Muscle of back (tissue), 13 donors: ENCODE measurements around the gene CCDC197. TPM values are rescaled to one million over a fixed set of nuclear protein-coding genes. Genes with fewer than 3 reads are reported as not detected.

Source experiments
- DNase-seq, 3 donors: peaks; one replicate each; pipeline versions ENCODE4 v3.0.0 to v3.0.0-alpha.2; 2013
- long read RNA-seq, 9 donors: transcript quantifications; one replicate each; lab custom pipeline, GENCODE V29; 2026
- polyA plus RNA-seq, 10 donors: library from polyadenylated mRNA; unstranded; fragments of 120-200 nt; gene quantifications; one replicate each; pipeline ENCODE4 v1.2.1, GENCODE V29; 2013; ENCODE audit not compliant: insufficient read length in 10 of 10

CCDC197 gene
- not detected for polyA plus RNA-seq
- long read RNA-seq, donor 1 = 0 reads
- long read RNA-seq, donor 2 = 0 reads
- long read RNA-seq, donor 3 = 0 reads
- long read RNA-seq, donor 4 = 0 reads
- long read RNA-seq, donor 5 = 0 reads
- long read RNA-seq, donor 6 = 0 reads
- long read RNA-seq, donor 7 = 0 reads
- long read RNA-seq, donor 8 = 0 reads
- long read RNA-seq, donor 9 = 0 reads

DNA sequence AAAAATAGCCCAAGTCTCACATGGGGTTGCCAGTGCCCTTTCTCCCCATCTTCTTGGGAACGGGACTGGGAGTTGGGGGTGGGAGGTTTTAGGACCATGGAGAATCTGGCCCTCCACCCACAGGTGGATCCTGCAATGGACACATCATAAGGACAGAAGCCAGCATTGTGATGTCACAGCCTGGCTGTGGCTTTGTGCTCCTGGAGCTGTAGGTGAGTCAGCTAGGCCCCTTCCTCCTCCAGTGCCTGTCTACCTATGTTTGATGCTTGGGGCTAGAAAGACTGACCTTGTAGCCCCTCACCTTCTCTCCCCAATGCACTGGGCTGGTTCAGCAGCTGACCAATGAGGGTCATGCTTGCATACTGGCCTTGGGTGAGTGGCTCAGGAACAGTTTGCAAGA lies at the start of gene CCDC197:
TSS of gene CCDC197 (plus strand) at position 220 of the 400 bp plus-strand sequence. CDS start 831 bp downstream, outside the sequence.
- no peak for DNase-seq

GRCh38 chr14:93949511-93950075 lies 47.5 kb upstream of the CCDC197 start:
- DNase-seq = no peak

DNA sequence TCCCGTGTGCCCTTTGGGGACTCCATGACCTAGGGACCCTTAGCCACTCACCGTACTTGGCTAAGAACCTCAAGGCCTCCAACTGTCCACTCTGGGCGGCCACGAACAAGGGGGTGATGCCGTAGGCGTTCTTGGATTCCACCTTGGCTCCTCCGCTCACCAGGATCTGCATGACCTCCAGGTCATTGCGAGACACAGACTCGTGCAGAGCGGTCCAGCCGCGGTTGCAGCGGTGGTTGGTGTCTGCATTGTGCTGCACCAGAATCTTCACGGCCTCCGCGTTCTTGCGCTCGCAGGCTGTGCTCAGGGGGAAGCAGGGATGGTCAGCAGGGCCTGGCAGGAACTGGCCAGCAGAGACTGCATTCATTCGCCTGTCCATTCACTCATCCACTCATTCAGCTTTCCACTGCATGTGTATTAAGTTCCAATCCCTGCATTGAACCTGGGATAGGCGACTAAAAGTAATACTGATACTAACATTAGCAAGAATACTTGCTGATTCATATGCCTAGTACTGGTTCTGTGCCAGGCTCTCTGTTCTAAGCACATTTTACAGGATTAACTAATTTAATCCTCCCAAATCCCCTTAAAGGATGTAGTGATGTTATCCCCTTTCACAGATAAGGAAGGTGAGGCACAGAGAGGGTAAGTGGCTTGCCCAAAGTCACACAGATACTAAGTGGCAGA lies 46.0 kb upstream of the CCDC197 start:
- DNase-seq = no peak

DNA sequence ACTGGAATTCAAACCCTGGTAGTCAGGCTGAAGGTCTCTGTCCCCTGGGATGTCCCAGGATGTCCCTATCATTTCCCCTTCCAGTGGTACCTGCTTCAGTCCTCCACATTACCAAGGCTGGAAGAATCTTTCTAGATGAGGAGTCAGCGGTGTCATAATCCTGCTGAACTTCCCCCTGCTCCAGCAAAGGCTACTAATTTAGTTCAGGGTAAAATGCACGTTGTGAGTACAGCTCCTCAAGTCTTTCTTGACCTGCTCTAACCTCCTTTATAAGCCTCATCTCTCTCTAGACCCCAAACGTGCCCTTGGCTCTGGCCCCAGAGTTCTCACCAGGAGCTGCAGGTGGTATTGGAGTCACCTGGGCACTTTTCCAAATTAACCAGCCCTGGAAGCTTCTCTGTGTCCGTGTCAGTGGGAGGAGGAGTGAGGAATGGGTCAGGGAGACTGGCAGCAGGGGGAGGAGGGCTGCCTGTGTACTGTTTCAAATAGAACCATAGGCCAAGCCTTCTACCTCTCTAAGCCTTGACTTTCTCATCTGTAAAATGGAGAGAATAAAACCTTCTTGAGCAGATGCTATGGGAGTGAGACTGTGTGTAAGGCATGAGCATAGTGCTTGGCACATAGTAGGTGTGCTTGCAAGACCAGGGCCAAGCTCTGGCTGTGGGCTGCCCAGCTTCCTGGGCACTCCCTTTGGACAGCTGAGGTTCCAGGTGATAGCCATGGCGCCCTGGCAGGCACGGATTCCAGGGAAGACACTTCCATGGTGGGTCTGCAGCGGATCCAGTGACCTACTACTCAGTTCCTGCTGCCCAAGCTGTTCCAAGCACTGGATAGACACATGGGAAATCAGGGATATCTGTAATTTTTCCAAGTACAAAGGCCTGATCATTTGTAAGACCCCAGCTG lies 45.2 kb upstream of the CCDC197 start:
- DNase-seq = no peak

DNA sequence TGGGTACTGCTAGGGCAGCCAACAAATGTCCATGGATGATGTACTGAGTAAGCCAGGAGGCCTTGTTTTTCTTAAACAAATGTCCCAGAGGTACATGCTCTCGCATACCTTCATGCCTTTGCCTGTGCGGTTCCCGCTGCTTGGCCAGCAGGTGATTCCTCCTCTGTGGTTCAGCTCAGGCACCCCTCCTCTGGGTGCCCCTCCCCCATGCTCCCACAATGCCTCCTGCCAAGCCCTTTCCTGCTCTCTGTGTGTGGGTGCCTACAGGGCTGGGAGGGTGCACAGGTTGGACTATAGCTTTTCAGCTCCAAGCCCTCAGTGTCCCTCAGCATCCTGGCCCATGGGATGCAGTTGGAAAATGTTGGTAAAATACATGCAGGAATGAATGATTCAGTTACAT lies 44.3 kb upstream of the CCDC197 start:
- DNase-seq = no peak

GRCh38 chr14:93953263-93953662 lies 43.8 kb upstream of the CCDC197 start:
- DNase-seq = no peak

- DNase-seq = peak in 1 of 3 donors; percentile 57
These were observed 43.2 kb upstream of the CCDC197 start for GRCh38 chr14:93953739-93954515.

DNA sequence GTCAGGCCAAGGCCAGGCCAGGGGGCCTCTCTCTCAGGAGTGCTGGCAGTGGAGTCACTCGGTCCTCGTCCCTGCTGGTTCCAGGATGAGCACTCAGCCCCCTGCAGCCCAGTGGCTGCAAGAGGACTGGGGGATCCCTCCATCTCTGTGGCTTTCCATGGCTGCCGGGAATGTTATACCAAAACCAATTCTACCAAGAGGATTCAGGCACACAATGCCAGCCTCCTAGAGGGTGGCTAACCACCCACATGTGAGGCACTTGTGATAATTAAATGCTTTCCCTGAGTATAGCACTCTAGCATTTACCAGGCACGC lies 42.6 kb upstream of the CCDC197 start:
- no peak for DNase-seq

GRCh38 chr14:93954900-93955849 lies 41.9 kb upstream of the CCDC197 start:
- peak in 1 of 3 donors; percentile 46 for DNase-seq

DNA sequence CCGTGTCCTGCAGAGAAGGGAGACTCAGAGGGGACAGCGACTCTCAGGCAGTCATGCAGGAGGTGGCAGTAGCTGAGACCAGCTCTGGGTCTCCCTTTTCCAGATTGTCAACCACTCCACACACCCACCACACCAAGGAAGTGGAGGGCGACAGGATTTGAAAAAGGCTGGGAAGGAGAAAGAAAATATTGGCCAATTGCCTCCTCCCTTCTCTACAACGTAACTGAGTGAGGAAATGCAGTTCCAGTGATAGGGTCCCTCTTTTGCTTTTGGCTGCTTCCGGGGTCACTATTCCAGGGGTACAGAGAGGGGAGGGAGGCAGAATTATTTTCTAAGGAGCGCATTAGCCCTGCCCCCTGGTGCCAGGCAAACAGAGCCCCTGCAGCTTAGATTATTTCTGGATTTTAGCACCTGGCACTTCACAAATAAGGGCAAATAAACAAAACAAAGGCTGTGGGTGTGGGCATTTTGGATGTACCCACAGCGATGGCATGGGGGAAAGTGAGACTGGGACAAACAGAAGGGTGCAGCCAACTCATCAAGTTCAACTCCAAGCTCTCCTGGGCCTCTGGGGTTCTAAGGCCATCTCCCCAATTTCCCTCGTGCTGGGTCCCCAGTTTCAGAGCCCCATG lies 41.1 kb upstream of the CCDC197 start:
- DNase-seq = no peak

DNA sequence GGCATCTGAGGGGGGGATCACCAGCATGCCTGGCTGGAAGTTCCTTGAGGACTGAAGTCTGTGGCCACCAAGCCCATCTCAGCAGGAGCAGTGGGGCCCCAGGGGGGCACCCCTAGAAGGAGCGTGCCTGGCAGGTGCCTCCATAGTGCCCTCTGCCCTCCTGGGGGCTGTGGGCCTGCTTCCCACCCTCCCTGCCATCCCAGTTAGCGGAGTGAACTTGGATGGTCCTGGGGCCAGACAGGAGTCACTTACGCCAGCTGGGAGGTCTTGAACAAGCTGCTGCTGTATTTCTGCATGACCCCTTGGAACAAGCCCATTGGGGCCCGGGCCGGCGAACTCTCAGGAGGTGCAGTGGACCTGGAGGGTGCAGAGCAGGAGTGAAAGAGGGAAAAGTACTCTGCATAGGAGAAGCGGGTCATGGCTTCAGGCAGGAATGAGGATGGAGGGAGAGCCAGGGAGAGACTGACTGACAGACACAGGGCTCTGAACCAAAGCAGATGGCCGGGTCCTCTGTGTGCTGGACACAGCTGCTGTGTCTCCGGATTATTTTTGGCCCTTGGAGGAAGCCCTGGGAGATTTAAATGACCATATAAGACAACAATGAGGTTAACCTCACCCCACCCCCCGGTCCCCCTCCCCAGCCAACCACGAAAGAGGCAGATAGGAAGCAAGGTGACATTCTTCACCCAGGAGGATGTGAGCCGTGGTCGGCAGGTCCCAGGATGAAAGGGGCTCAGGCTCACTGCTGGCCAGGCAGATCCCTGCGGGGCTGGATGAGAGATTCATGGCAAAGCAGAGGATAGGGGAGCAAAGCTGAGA lies 40.4 kb upstream of the CCDC197 start:
- DNase-seq = peak; percentile 66 to 77 (median 68)

DNA sequence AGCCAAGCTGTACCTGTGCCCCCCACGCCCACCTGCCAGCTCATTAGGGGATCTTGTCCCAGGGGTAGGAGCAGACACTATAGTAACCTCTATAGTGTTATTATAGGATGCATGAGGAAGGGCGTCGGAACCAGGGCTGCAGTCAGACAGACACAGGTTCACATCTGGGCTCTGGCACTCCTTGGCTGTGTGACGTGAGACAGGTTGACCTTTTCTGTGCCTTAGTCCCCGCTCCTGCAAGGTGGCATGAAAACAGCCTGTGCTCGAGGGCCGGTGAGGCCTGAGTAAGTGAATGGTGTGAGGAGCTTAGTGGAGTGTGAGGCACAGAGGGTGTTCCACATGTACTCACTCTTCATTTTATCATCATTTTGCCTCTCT lies 39.8 kb upstream of the CCDC197 start:
- DNase-seq = no peak

GRCh38 chr14:93957751-93958566 lies 39.1 kb upstream of the CCDC197 start:
- DNase-seq = no peak

DNA sequence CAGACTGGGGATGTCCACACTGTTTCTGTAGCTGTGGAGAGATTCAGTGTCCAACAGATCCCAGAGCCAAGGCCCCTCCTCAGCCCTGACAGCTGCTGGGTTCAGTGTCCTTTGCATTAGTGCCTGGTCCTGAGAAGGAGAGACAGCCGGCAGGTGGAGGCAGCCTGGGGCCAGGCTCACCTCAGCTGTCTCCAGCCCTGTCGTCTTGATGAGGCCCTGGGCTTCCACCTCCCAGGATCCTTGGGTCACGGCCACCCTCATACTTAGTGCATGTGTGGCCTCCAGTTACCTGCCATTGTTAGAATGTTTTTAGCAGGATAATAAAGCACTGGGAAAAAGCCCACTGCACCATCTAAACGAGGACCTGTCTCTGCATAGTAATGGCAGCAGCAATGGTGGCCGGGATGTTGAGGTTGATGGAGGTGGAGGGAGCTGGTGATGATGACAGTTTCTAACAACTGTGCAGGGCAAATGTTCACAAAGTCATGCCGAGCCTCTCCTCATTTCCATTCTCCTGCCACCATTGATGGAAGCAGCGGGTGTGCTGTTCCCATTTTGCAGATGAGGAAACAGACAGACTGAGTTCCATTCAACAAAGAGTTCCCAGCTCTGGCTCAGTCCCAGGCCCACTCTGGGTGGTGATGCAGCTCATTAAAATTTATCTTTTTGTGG lies 38.4 kb upstream of the CCDC197 start:
- no peak for DNase-seq

GRCh38 chr14:93959239-93960107 lies 37.6 kb upstream of the CCDC197 start:
- DNase-seq = no peak

- no peak for DNase-seq
These were observed 37.0 kb upstream of the CCDC197 start for GRCh38 chr14:93960108-93960475.
